Endothelial cell of umbilical vein (primary cell): Measurements from ENCODE around the gene EZR. TPM values are rescaled to one million over a fixed set of nuclear protein-coding genes. Genes with fewer than 3 reads are reported as not detected.

ENCODE experiments used
- BruUV-seq: library from RNA; stranded (reverse); fragments of 400-500 nt; replicated peaks from 2 replicates; lab custom pipeline; 2021; lab: Mats Ljungman, UMichigan
- CTCF ChIA-PET: fragments of 300-600, 350-600 bp; sonication (Branson Sonifier 250); formaldehyde crosslinking; loops from one replicate; lab custom pipeline; 2021; ENCODE audit warnings: antibody characterized with exemption, inconsistent platforms; lab: Charles Lee
- POLR2A ChIA-PET: fragments of 300-600, 350-600 bp; sonication (Branson Sonifier 250); formaldehyde crosslinking; loops from one replicate; lab custom pipeline; 2021; ENCODE audit warnings: antibody characterized with exemption, inconsistent platforms; lab: Charles Lee
- DNase-seq: peaks from one replicate; pipeline ENCODE4 v3.0.0-alpha.2; 2011; ENCODE audit warnings: low read depth, low spot score
- FAIRE-seq: peaks from 2 replicates; lab custom pipeline; 2011; peaks lifted over from hg19 to GRCh38; lab: Jason Lieb, UNC
- H2AFZ ChIP-seq: 2 replicates; pipeline ENCODE4 v1.6.0; 2012; ENCODE audit warnings: low read depth, low read length, control low read depth, inconsistent platforms
- H3K27ac ChIP-seq: 2 replicates; pipeline ENCODE4 v1.5.1; 2011; ENCODE audit warnings: low read depth, mild to moderate bottlenecking, control low read depth, low read length, moderate library complexity; ENCODE audit not compliant: insufficient read depth
- H3K27me3 ChIP-seq, 2 experiments: 2 replicates each; pipeline versions ENCODE4 v1.6.0 to v1.6.1; 2011; ENCODE audit warnings: low read length in 2 of 2, mixed read lengths in 1 of 2; ENCODE audit not compliant: control insufficient read depth in 2 of 2, insufficient read depth in 2 of 2
- H3K36me3 ChIP-seq, 2 experiments: 2 replicates in 1 of 2; 3 replicates in 1 of 2; pipeline ENCODE4 v1.5.1; 2011; ENCODE audit warnings: low read length in 2 of 2, mild to moderate bottlenecking in 1 of 2, moderate library complexity in 1 of 2; ENCODE audit not compliant: control insufficient read depth in 2 of 2, insufficient read depth in 2 of 2; ENCODE audit errors: extremely low read depth in 1 of 2
- H3K4me1 ChIP-seq: 3 replicates; pipeline ENCODE4 v1.5.1; 2011; ENCODE audit warnings: mild to moderate bottlenecking, low read length; ENCODE audit not compliant: control insufficient read depth, insufficient read depth; ENCODE audit errors: extremely low read depth
- H3K4me2 ChIP-seq: 2 replicates; pipeline ENCODE4 v1.6.1; 2011; ENCODE audit warnings: low read length, control low read depth, mixed read lengths; ENCODE audit not compliant: insufficient read depth
- H3K4me3 ChIP-seq, 3 experiments: fragments of 200-600 bp in 1 of 3; sonication (generic), shearing (Covaris generic) in 1 of 3; replicated peaks in 1 of 3; 2 replicates each; pipeline ENCODE4 v1.5.1; 2011 to 2016; ENCODE audit warnings: control low read depth in 3 of 3, low read length in 3 of 3, mild to moderate bottlenecking in 2 of 3, inconsistent platforms in 1 of 3, low read depth in 1 of 3, moderate library complexity in 1 of 3; ENCODE audit not compliant: insufficient read depth in 1 of 3
- H3K79me2 ChIP-seq: 2 replicates; pipeline ENCODE4 v1.6.0; 2012; ENCODE audit warnings: low read length, inconsistent platforms; ENCODE audit not compliant: control insufficient read depth, insufficient read depth
- H3K9ac ChIP-seq: replicated peaks from 2 replicates; pipeline ENCODE3; 2011; ENCODE audit warnings: low read length, control low read depth; ENCODE audit not compliant: insufficient read depth; ENCODE audit errors: extremely low read depth
- H3K9me1 ChIP-seq: replicated peaks from 3 replicates; pipeline ENCODE4 v1.6.0; 2011; ENCODE audit warnings: mild to moderate bottlenecking, low read length; ENCODE audit not compliant: control insufficient read depth, insufficient read depth; ENCODE audit errors: extremely low read depth
- H3K9me3 ChIP-seq: replicated peaks from 2 replicates; pipeline ENCODE4 v1.5.1; 2012; ENCODE audit warnings: low read length, inconsistent platforms; ENCODE audit not compliant: control insufficient read depth, insufficient read depth
- H4K20me1 ChIP-seq: replicated peaks from 2 replicates; pipeline ENCODE3; 2011; ENCODE audit warnings: mild to moderate bottlenecking, low read length; ENCODE audit not compliant: control insufficient read depth, insufficient read depth; ENCODE audit errors: extremely low read depth
- CTCF ChIP-seq, 2 donors: IDR thresholded peaks; 1 replicate in 1 of 2; 2 replicates in 1 of 2; pipeline ENCODE4 v1.5.1; 2011; ENCODE audit warnings: low read length in 2 of 2, mild to moderate bottlenecking in 2 of 2, moderate library complexity in 2 of 2, control low read depth in 1 of 2, inconsistent platforms in 1 of 2, low read depth in 1 of 2; ENCODE audit not compliant: insufficient read depth in 1 of 2; ENCODE audit errors: extremely low read depth in 1 of 2
- EZH2 ChIP-seq: IDR thresholded peaks from 2 replicates; pipeline ENCODE4 v1.6.1; 2012; ENCODE audit warnings: borderline replicate concordance, low read depth, mild to moderate bottlenecking, moderate library complexity, low read length, inconsistent platforms; ENCODE audit not compliant: severe bottlenecking
- FOS ChIP-seq: IDR thresholded peaks from 2 replicates; pipeline ENCODE4 v1.6.1; 2011; ENCODE audit warnings: mild to moderate bottlenecking, low read length, moderate library complexity, borderline replicate concordance; ENCODE audit not compliant: insufficient read depth
- GATA2 ChIP-seq: IDR thresholded peaks from 2 replicates; pipeline ENCODE4 v1.7.0; 2011; ENCODE audit warnings: low read depth, mild to moderate bottlenecking, moderate library complexity, mixed read lengths, low read length; ENCODE audit not compliant: insufficient read length, insufficient read depth
- MYC ChIP-seq: IDR thresholded peaks from one replicate; pipeline ENCODE4 v1.6.1; 2011; ENCODE audit warnings: mild to moderate bottlenecking, low read depth, low read length
- dilution Hi-C: fragments of 300-500 bp; cut with MboI; formaldehyde crosslinking; loops from one replicate; pipeline ENCODE4 v1.15.0; 2019; ENCODE audit warnings: low sequenced_read_pairs; ENCODE audit not compliant: extremely low pct_ligation_motif_present
- intact Hi-C: fragments of 100-400 bp; cut with micrococcal nuclease; formaldehyde crosslinking; loops from one replicate; pipeline ENCODE4 v1.10.0; 2022
- polyA plus RNA-seq, 4 experiments: library from polyadenylated mRNA; depleted of rRNA in 3 of 4; stranded (reverse) in 3 of 4; unstranded in 1 of 4; fragments of >200 nt; gene quantifications; 2 replicates each; pipeline versions ENCODE4 v1.2.1 to v1.2.3, GENCODE V29; 2011 to 2012; ENCODE audit warnings: missing spikeins in 1 of 4
- total RNA-seq: library from RNA; stranded (reverse); gene quantifications from 2 replicates; pipeline ENCODE4 v1.2.3, GENCODE V29; 2021

Gene EZR
- total and polyA plus RNA-seq, 2 donors (not counting 3 experiments of a cell fraction or from before 2014, with no cell fraction given), result 58.5 to 108 TPM

- POLR2A ChIA-PET, result interaction anchor here (1.3 kb wide), 1 partner anchor 13 kb away, joined by 4 read pairs; no protein-coding TSS in a partner anchor
- FAIRE-seq (peak; percentile 35), DNase-seq (no peak)
- Histone ChIP-seq H3K27ac (peak overlapping the region; percentile 73), H3K9me1 (no peaks in the 10 kb centered on the region), H3K27me3 (no peaks in the 10 kb centered on the region), H3K4me1 (peaks cover 26% of the 10 kb centered on the region), H3K9ac (peak overlapping the region; percentile 59), H3K4me3 (peak overlapping the region in 1 of 3 experiments; percentile 46), H3K9me3 (no peaks in the 10 kb centered on the region), H2AFZ (no peak overlapping the region), H3K79me2 (peaks cover 94% of the 10 kb centered on the region), H3K36me3 (no peaks in the 10 kb centered on the region), H4K20me1 (peaks cover 4% of the 10 kb centered on the region), H3K4me2 (peak overlapping the region; percentile 92)
- no TSS peak for BruUV-seq
- intact Hi-C loops, result no loop called here
- no peak for TF ChIP-seq GATA2
- no peak for TF ChIP-seq FOS
- no peak for TF ChIP-seq CTCF (IDR thresholded peaks at IDR 0.05; ENCODE audit: extremely low read depth in 1 of 2, insufficient read depth in 1 of 2, low read depth in 1 of 2, low read length in 2 of 2)
- no peak for TF ChIP-seq EZH2
- TF ChIP-seq MYC, result no peak
- dilution Hi-C loops, result no loop called here
- CTCF ChIA-PET, result interaction anchor here (0.7 to 1.3 kb wide), 11 partner anchors 9 to 166 kb away, joined by 3 to 8 read pairs (median 3); no protein-coding TSS in a partner anchor
Observed at GRCh38 chr6:158804207-158804606, 15.0 kb downstream of the EZR start.
